Stimulated activated CD4-positive, alpha-beta T cell treated with anti-CD3 and anti-CD28 coated beads, Interleukin-1b, Interleukin-23, amount 100 ng/mL, for 48 hours (primary cell): ENCODE measurements around the gene BAIAP2L1.
"Not testable (repeated sequence)": the region's sequence is repeated elsewhere in the genome, so short reads cannot be mapped to it uniquely, and the experiment has no call there.

Experiments used
- DNase-seq: peaks from one replicate; pipeline ENCODE4 v3.0.0-alpha.2; 2020

Gene BAIAP2L1

GRCh38 chr7:98398567-98399372, 2.1 kb downstream of the BAIAP2L1 start:
- no peak for DNase-seq

- no peak for DNase-seq
These were observed 4.1 kb downstream of the BAIAP2L1 start for GRCh38 chr7:98396768-98397167.

GRCh38 chr7:98395951-98396350, 4.9 kb downstream of the BAIAP2L1 start:
- no peak for DNase-seq

GRCh38 chr7:98395481-98395880, 5.4 kb downstream of the BAIAP2L1 start:
- DNase-seq: no peak

GRCh38 chr7:98394377-98394836, 6.5 kb downstream of the BAIAP2L1 start:
- DNase-seq: no peak

GRCh38 chr7:98387544-98388226, 13.2 kb downstream of the BAIAP2L1 start:
- no peak for DNase-seq

- no peak for DNase-seq
These were observed 13.8 kb downstream of the BAIAP2L1 start for GRCh38 chr7:98387131-98387530.

- DNase-seq: not testable (repeated sequence)
These were observed 15.4 kb downstream of the BAIAP2L1 start for GRCh38 chr7:98385532-98385931.

- DNase-seq: no peak
These were observed 22.6 kb downstream of the BAIAP2L1 start for GRCh38 chr7:98378210-98378819.

- no peak for DNase-seq
These were observed 24.2 kb downstream of the BAIAP2L1 start for GRCh38 chr7:98376711-98377110.

GRCh38 chr7:98375664-98376063, 25.2 kb downstream of the BAIAP2L1 start:
- no peak for DNase-seq

GRCh38 chr7:98374285-98374680, 26.6 kb downstream of the BAIAP2L1 start:
- DNase-seq: no peak

GRCh38 chr7:98372993-98373392, 27.9 kb downstream of the BAIAP2L1 start:
- DNase-seq: no peak

- no peak for DNase-seq
These were observed 31.2 kb downstream of the BAIAP2L1 start for GRCh38 chr7:98369726-98370125.

GRCh38 chr7:98368716-98369115, 32.2 kb downstream of the BAIAP2L1 start:
- no peak for DNase-seq

- no peak for DNase-seq
These were observed 34.3 kb downstream of the BAIAP2L1 start for GRCh38 chr7:98366562-98366938.

- no peak for DNase-seq
These were observed 34.9 kb downstream of the BAIAP2L1 start for GRCh38 chr7:98365863-98366561.

GRCh38 chr7:98364220-98364619, 36.7 kb downstream of the BAIAP2L1 start:
- DNase-seq: no peak

- no peak for DNase-seq
These were observed 38.4 kb downstream of the BAIAP2L1 start for GRCh38 chr7:98362517-98362916.

- DNase-seq: no peak
These were observed 40.4 kb downstream of the BAIAP2L1 start for GRCh38 chr7:98360221-98361130.

GRCh38 chr7:98359395-98359794, 41.5 kb downstream of the BAIAP2L1 start:
- no peak for DNase-seq

- no peak for DNase-seq
These were observed 42.2 kb downstream of the BAIAP2L1 start for GRCh38 chr7:98358706-98359105.
